Renal cortex interstitium (tissue), 11 donors: ENCODE results near the gene LARGE1. TPM values are rescaled to one million over a fixed set of nuclear protein-coding genes. Genes with fewer than 3 reads are reported as not detected.
A peak's percentile ranks its signal among the peaks of the same experiment; 100 is the strongest.

Experiments
- DNase-seq, 11 donors: peaks; one replicate each; pipeline ENCODE4 v3.0.0-alpha.2; 2013; ENCODE audit warnings: low read depth in 9 of 11, low spot score in 4 of 11; ENCODE audit errors: extremely low read depth in 1 of 11
- polyA plus RNA-seq, 3 donors: library from polyadenylated mRNA; unstranded; fragments of 120-200 nt; gene quantifications; one replicate each; pipeline ENCODE4 v1.2.1, GENCODE V29; 2013; ENCODE audit not compliant: insufficient read length in 3 of 3

Gene LARGE1
- polyA plus RNA-seq, 3 donors, result 24.6 to 27.8 (median 27.1) TPM

GRCh38 chr22:33314316-33314715 lies 606.0 kb downstream of the LARGE1 start:
- DNase-seq, result no peak

- DNase-seq, result no peak
These were observed 617.2 kb downstream of the LARGE1 start for GRCh38 chr22:33303099-33303498.

- no peak for DNase-seq
These were observed 617.7 kb downstream of the LARGE1 start for GRCh38 chr22:33302549-33302948.

DNA sequence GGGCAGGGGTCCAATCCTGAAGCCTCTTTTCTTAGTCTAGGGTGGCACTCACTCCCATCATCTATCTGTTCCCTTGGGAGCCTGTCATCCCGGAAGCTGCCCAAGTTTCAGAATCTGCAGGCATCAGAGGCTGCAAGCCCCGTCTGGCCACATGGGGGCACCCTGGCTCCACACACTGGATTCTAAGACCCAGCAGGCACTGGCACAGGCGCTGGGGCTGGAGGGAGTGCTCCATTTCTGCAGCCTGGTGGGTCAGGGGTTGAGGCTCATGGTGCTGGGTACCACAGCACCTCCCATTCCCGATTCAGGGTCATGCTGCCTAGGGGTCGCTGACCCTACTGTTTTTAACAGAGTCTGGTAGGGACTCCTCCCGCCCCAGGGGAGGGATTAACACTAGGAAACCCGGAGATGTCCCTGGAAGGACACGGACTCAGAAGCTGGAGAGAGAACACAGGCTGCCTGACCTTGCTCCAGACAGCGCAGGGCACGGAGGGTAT lies 618.2 kb downstream of the LARGE1 start:
- DNase-seq, result peak; percentile 36 to 77 (median 62)

- DNase-seq, result no peak
These were observed 620.1 kb downstream of the LARGE1 start for GRCh38 chr22:33300165-33300564.

DNA sequence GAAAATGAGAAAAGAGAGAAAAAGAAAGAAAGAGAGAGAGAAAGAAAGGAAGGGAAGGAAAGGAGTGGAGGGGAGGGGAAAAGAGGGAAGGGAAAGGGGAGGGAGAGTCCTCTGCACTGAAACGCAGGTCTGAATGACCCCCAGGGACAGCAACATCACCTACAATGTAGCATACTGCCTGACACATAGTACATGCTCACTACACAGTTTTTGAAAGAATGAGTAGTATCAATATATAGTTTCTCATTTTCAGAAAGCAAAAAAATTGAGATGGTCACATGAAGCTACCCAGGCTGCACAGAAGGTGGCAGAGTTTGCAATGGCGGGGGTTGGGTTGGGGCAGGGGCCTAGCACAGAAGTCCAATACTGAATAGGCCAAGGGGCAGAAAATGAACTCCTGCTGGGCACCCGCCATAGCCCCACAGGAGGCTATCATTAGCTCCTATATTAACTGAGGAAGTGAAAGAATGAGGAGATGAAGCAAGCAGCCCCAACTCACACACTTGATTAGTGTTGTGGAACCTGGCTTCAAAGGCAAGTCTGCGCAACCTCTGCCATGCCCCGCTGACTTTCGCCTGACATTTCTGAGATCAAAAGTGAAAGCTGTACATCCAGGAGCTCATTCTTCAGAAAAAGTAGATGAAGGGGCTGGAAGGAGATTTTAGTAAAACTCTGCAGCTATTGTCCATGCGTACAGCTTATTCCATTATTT lies 620.9 kb downstream of the LARGE1 start:
- DNase-seq, result peak in 9 of 11 donors; percentile 31 to 69 (median 46)

DNA sequence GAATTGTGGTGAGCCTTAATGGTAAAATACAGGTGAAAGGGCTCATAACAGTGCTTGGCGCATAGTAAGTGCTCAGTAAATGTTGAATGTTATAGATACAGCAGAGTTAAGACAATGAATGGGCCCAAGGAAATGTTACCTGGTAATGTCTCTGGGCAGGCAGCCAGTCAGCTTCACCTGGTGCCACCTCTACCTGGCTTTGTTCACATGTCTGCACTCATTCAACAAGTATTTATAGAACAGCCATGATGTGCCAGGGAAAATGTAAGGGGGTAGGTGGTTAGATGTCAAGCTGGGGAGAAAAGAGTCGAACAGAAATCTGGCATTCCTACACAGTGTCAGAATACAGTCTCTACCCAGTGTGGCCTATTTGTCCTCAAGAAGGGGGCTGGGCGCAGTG lies 623.3 kb downstream of the LARGE1 start:
- no peak for DNase-seq

DNA sequence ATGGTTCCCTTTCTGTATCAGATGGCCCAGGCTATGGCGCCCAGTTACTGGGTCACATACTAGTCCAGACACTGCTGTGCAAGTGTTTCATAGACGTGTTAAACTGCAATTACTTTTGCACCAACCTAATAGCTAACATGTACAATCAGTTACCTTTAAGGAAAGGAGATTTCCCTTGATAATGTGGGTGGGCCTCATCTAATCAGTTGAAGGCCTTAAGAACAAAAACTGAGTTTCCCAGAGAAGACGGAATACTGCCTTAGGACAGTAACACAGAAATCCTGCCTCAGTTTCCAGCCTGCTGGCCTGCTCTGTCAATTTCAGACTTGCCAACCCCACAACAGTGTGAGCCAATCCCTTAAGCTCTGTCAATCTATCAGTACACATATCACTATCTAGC lies 632.2 kb downstream of the LARGE1 start:
- DNase-seq, result no peak

DNA sequence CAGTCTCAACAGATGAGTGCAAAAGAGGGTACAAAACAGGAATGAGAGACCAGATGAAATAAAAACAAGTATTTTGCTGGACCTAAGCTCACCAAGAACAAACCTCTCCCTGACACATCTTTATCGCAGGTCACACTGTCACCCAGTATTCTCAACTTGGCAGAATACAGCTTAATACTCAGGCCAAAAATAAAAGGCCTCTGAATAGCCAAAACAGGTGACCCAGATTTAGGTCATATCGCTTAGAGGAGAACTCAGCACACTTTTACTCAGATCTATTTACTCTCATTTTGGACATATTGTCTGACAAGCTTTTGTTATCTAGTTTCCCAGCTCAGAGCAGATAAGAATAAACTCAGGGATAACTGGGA lies 645.2 kb downstream of the LARGE1 start:
- no peak for DNase-seq

GRCh38 chr22:33274214-33275072 lies 645.8 kb downstream of the LARGE1 start:
- no peak for DNase-seq

DNA sequence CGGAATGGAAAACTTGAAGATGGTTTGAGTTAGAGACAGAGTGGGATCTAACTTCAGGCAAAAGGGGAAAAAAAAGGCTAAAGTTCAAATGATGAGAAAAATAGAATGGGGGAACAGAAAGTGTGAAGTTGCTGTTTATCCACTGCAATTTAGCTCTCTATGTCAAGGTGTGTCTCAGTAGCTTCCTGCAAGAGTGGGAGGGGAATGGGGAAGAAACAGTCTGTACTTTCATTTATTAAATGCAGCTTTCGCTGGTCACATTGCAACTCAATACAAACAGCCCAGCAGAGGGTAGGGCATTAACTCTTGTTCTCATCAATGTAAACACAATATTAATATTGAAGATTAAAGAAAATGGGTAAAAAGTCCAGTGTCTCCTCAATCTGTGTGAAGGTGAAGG lies 647.4 kb downstream of the LARGE1 start:
- no peak for DNase-seq

DNA sequence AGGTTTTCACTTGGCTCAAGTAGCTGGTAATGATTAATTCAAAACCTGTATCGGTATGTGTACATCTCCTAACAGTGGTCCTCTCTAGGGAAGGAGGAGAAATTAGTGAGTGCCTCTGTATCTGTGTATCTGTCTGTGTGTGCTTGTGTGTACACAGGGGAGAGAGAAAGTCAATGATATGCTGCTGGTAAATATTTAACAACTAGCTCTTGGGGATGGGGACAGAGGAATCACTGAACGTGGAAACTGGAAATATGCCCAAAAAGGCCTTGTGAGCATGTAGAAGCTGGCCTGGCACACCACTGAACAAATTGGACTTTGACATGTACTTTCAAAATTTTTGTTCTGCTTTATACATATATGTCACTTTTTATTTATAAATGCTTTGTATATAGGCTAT lies 648.1 kb downstream of the LARGE1 start:
- no peak for DNase-seq

DNA sequence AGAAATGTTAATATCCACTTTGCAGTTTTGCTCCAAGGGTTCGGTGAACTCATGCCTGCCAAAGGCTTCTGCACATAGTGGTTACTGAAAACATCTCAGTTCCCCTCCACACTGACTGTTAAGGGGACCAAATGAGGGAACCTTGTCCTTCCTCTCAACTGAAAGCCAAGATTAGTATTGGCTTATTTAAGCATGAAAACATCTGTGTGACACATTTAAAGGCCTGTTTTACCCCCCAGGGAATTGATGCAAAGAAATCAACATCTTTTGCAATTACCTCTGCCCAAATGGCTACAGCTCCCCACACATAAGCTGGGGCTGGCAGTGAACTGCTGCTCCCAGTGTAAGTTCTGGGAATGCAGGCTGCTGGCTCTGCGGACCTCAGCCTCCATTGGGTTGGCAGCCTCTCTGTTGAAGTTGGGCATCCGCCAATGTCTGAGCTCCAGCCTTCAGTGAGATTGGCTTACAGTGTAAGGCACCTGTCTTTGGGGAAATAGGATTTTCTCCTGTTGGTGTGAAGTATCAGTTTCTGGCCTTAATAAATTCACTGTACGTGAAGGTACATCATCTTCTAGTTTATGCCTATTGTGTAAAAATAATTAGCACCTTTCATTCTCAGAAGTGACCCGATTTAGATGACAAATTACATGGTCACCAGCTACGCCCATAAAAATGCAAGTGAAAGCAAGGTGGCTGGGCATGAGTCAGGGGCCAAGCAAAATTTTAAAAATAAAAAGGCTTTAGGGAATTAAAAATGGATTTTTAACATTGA lies 648.7 kb downstream of the LARGE1 start:
- DNase-seq, result no peak

DNA sequence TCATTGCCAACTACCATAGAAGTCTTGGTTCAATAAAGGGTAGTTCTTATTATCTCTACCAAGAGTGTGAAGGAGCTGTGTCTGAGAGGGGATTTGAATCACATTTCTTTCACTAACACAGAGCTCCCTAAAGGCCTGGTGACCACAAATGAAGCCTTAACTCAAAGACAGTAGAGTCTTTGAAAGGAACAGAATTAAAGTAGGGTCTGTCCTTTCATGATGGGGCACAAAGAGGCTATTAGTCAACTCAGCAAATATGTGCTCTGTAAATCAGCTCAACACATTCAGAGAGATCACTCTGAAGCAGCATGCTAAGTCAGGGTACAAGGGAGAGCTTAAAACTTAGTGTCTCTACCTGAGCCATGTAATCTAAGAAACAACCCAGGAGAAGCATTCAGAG lies 649.7 kb downstream of the LARGE1 start:
- DNase-seq, result no peak

DNA sequence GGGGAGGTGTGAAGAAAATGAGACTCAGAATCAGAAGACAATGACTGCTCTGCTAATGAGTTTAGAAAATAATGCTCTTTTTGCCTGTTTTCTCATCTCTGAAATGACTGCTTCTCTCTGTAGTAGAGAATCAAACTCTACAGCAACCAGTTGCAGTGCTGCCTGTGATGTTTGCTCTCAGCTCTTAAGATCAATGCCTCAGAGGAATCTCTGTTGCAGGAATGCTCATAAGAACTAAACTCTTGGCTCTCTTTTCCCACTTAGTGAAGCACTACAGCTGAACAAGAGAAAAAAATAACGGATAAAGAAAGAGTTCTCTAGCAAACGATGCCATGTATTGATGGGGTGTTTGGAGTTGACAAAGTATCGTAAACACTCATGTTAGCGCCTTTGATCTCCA lies 658.6 kb downstream of the LARGE1 start:
- no peak for DNase-seq

GRCh38 chr22:33260498-33260897 lies 659.8 kb downstream of the LARGE1 start:
- DNase-seq, result peak in 1 of 11 donors; percentile 15

- DNase-seq, result no peak
These were observed 664.5 kb downstream of the LARGE1 start for GRCh38 chr22:33255791-33256190.

DNA sequence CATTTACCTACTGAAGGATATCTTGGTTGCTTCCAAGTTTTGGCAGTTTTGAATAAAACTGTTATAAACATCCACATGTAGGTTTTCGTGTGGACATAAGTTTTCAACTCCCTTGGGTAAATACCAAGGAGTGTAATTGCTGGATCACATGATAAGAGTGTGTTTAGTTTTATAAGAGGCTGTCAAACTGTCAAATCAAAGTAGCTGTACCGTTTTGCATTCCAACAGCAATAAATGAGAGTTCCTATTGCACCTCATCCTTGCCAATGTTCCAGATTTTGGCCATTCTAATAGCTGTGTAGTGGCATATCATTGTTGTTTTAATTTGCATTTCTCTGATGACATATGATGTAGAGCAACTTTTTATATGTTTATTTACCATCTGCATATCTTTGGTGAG lies 671.3 kb downstream of the LARGE1 start:
- DNase-seq, result no peak

DNA sequence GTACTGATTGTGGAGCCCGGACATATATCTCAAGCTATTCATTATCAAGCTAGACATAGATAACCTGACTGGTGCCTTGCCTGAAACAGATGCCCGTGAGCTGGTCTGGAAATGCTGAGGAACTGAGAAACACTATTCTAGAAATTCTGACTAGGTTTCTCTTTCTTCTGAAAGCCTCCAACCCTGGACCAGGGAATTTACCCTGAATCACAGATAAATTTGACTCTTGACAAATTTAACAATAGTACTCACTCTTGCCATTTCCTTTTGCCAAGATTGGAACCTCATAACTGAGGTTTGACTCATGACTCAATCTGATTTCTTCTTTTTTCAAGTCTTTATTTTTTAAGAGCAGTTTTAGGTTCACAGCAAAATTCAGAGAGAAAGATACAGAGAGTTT lies 672.5 kb downstream of the LARGE1 start:
- DNase-seq, result no peak

- no peak for DNase-seq
These were observed 678.2 kb downstream of the LARGE1 start for GRCh38 chr22:33242078-33242477.
